ENCODE results near the gene L3MBTL1.

GRCh38 chr20:43543138-43543537 lies 35.6 kb downstream of the L3MBTL1 start:
- no peak for TF ChIP-seq CTCF (IDR thresholded peaks at IDR 0.05)
- TF ChIP-seq POLR2A (IDR thresholded peaks at IDR 0.05) = no peak

Data from thyroid gland (tissue), 4 donors.